Panc1 (cell line): ENCODE data around the gene FIGN.

ENCODE experiments used
- POLR2AphosphoS5 ChIP-seq: IDR thresholded peaks from 2 replicates; pipeline ENCODE4 v1.6.1; 2012; ENCODE audit warnings: mild to moderate bottlenecking, low read depth, low read length, moderate library complexity
- SIN3A ChIP-seq: IDR thresholded peaks from 2 replicates; pipeline ENCODE4 v1.6.1; 2012; ENCODE audit warnings: low read depth, mild to moderate bottlenecking, low read length, moderate library complexity, borderline replicate concordance; ENCODE audit not compliant: insufficient read depth
- TF ChIP-seq, protein P1 (sequence below): fragments of 450-650 bp; IDR thresholded peaks from 2 replicates; pipeline ENCODE4 v1.5.1; 2017; ENCODE audit warnings: mild to moderate bottlenecking

GRCh38 chr2:163606878-163607277, 128.9 kb downstream of the FIGN start:
- TF ChIP-seq POLR2AphosphoS5: no peak
- TF ChIP-seq, protein P1, sequence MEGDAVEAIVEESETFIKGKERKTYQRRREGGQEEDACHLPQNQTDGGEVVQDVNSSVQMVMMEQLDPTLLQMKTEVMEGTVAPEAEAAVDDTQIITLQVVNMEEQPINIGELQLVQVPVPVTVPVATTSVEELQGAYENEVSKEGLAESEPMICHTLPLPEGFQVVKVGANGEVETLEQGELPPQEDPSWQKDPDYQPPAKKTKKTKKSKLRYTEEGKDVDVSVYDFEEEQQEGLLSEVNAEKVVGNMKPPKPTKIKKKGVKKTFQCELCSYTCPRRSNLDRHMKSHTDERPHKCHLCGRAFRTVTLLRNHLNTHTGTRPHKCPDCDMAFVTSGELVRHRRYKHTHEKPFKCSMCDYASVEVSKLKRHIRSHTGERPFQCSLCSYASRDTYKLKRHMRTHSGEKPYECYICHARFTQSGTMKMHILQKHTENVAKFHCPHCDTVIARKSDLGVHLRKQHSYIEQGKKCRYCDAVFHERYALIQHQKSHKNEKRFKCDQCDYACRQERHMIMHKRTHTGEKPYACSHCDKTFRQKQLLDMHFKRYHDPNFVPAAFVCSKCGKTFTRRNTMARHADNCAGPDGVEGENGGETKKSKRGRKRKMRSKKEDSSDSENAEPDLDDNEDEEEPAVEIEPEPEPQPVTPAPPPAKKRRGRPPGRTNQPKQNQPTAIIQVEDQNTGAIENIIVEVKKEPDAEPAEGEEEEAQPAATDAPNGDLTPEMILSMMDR: no peak
- no peak for TF ChIP-seq SIN3A
